NK-92 (cell line): ENCODE measurements around the gene GAREM1.
"Not testable (repeated sequence)": the region's sequence is repeated elsewhere in the genome, so short reads cannot be mapped to it uniquely, and the experiment has no call there.

Source experiments
- DNase-seq: peaks from one replicate; lab custom pipeline; 2025; ENCODE audit not compliant: unreplicated experiment; lab: John Stamatoyannopoulos, UW

GAREM1 gene

GRCh38 chr18:32297579-32298170 is 173.0 kb downstream of the GAREM1 start:
- no peak for DNase-seq

GRCh38 chr18:32296851-32297250 is 173.8 kb downstream of the GAREM1 start:
- no peak for DNase-seq

GRCh38 chr18:32295604-32296003 is 175.1 kb downstream of the GAREM1 start:
- DNase-seq = no peak

- no peak for DNase-seq
Measured at GRCh38 chr18:32293107-32293506, 177.6 kb downstream of the GAREM1 start.

- not testable (repeated sequence) for DNase-seq
Measured at GRCh38 chr18:32291623-32292022, 179.1 kb downstream of the GAREM1 start.

- no peak for DNase-seq
Measured at GRCh38 chr18:32290810-32291209, 179.9 kb downstream of the GAREM1 start.

- DNase-seq = no peak
Measured at GRCh38 chr18:32289483-32290075, 181.1 kb downstream of the GAREM1 start.

- DNase-seq = no peak
Measured at GRCh38 chr18:32287873-32288272, 182.8 kb downstream of the GAREM1 start.

GRCh38 chr18:32287249-32287648 is 183.4 kb downstream of the GAREM1 start:
- DNase-seq = no peak

GRCh38 chr18:32286749-32287148 is 183.9 kb downstream of the GAREM1 start:
- DNase-seq = no peak

GRCh38 chr18:32284284-32284683 is 186.4 kb downstream of the GAREM1 start:
- no peak for DNase-seq

GRCh38 chr18:32280911-32281310 is 189.8 kb downstream of the GAREM1 start:
- no peak for DNase-seq

- no peak for DNase-seq
Measured at GRCh38 chr18:32280188-32280783, 190.4 kb downstream of the GAREM1 start.

- no peak for DNase-seq
Measured at GRCh38 chr18:32278177-32278799, 192.4 kb downstream of the GAREM1 start.

- DNase-seq = no peak
Measured at GRCh38 chr18:32277549-32277948, 193.1 kb downstream of the GAREM1 start.

- DNase-seq = no peak
Measured at GRCh38 chr18:32276906-32277305, 193.8 kb downstream of the GAREM1 start.

GRCh38 chr18:32276256-32276655 is 194.4 kb downstream of the GAREM1 start:
- no peak for DNase-seq

- DNase-seq = no peak
Measured at GRCh38 chr18:32275221-32275620, 195.5 kb downstream of the GAREM1 start.

GRCh38 chr18:32274307-32274706 is 196.4 kb downstream of the GAREM1 start:
- DNase-seq = no peak

GRCh38 chr18:32271672-32272208 is 198.9 kb downstream of the GAREM1 start:
- DNase-seq = no peak

GRCh38 chr18:32270341-32270740 is 200.3 kb downstream of the GAREM1 start:
- DNase-seq = no peak

GRCh38 chr18:32267463-32267862 is 203.2 kb downstream of the GAREM1 start:
- DNase-seq = no peak
